ENCODE results near the gene SMIM11. TPM values are rescaled to one million over a fixed set of nuclear protein-coding genes. Genes with fewer than 3 reads are reported as not detected.
A peak's percentile ranks its signal among the peaks of the same experiment; 100 is the strongest.

SMIM11 gene
- total and polyA plus RNA-seq, 3 experiments from 2014 or later = 3.4 to 20.0 (median 9.2) TPM

GRCh38 chr21:34358866-34359265, 16.4 kb upstream of the SMIM11 start:
- Histone ChIP-seq H3K4me3 (ENCODE audit: low read length) (no peak overlapping the region), H3K27ac (ENCODE audit: low read depth, low read length) (no peak overlapping the region), H3K9me3 (ENCODE audit: low read length) (no peaks in the 10 kb centered on the region), H3K4me1 (ENCODE audit: insufficient read depth, low read length) (no peaks in the 10 kb centered on the region), H3K36me3 (ENCODE audit: insufficient read depth, low read length) (no peaks in the 10 kb centered on the region), H3K27me3 (ENCODE audit: insufficient read depth, low read length, poor library complexity, severe bottlenecking) (peaks cover 4% of the 10 kb centered on the region)
- no peak overlapping the region for H3K4me3 Mint-ChIP-seq
- H3K27me3 Mint-ChIP-seq = peaks cover 30 to 47% of the 10 kb centered on the region in 2 donors
- no peak for DNase-seq
- no peak overlapping the region for H3K27ac Mint-ChIP-seq
- no peaks in the 10 kb centered on the region for H3K36me3 Mint-ChIP-seq
- peaks cover 0 to 4% (median 0%) of the 10 kb centered on the region in 5 donors for H3K9me3 Mint-ChIP-seq
- peaks cover 3 to 7% (median 5%) of the 10 kb centered on the region in 3 donors for H3K4me1 Mint-ChIP-seq
- ChIA-PET POLR2A (no interaction called here), CTCF (interaction anchor here (1.7 kb wide), 1 partner anchor 11 kb away, joined by 6 read pairs; no protein-coding TSS in a partner anchor)

GRCh38 chr21:34360488-34361241, 14.6 kb upstream of the SMIM11 start:
- POLR2A ChIA-PET = no interaction called here
- H3K27me3 Mint-ChIP-seq = peaks cover 18 to 36% of the 10 kb centered on the region in 2 donors
- no peak overlapping the region for H3K27ac ChIP-seq (ENCODE audit: low read depth, low read length)
- H3K9me3 Mint-ChIP-seq = peaks cover 0 to 4% (median 0%) of the 10 kb centered on the region in 5 donors
- H3K4me3 Mint-ChIP-seq = peak overlapping the region in 1 of 7 donors; percentile 15
- peak overlapping the region in 1 of 8 donors; percentile 36 for H3K27ac Mint-ChIP-seq
- peaks cover 3 to 7% (median 5%) of the 10 kb centered on the region in 3 donors for H3K4me1 Mint-ChIP-seq
- no peaks in the 10 kb centered on the region for H3K4me1 ChIP-seq (ENCODE audit: insufficient read depth, low read length)
- no peak for DNase-seq
- H3K9me3 ChIP-seq (ENCODE audit: low read length) = no peaks in the 10 kb centered on the region
- H3K27me3 ChIP-seq (ENCODE audit: insufficient read depth, low read length, poor library complexity, severe bottlenecking) = peaks cover 4% of the 10 kb centered on the region
- no peaks in the 10 kb centered on the region for H3K36me3 Mint-ChIP-seq
- H3K4me3 ChIP-seq (ENCODE audit: low read length) = no peak overlapping the region
- H3K36me3 ChIP-seq (ENCODE audit: insufficient read depth, low read length) = no peaks in the 10 kb centered on the region
- CTCF ChIA-PET = interaction anchor here (0.8 to 2.0 kb wide), 5 partner anchors 13 to 437 kb away, joined by 3 to 10 read pairs (median 5); no protein-coding TSS in a partner anchor

GRCh38 chr21:34362136-34362444, 13.2 kb upstream of the SMIM11 start:
- H3K27me3 ChIP-seq (ENCODE audit: insufficient read depth, low read length, poor library complexity, severe bottlenecking) = peaks cover 4% of the 10 kb centered on the region
- H3K27ac ChIP-seq (ENCODE audit: low read depth, low read length) = no peak overlapping the region
- Mint-ChIP-seq H3K9me3 (peaks cover 0 to 4% (median 0%) of the 10 kb centered on the region in 5 donors), H3K36me3 (no peaks in the 10 kb centered on the region), H3K27me3 (peaks cover 12 to 26% of the 10 kb centered on the region in 2 donors), H3K4me3 (no peak overlapping the region), H3K27ac (no peak overlapping the region), H3K4me1 (peaks cover 3 to 7% (median 5%) of the 10 kb centered on the region in 3 donors)
- CTCF ChIA-PET = interaction anchor here (0.6 to 1.3 kb wide), 11 partner anchors 9 to 454 kb away, joined by 3 to 11 read pairs (median 3); partner anchors contain the start of gene RCAN1
- H3K4me3 ChIP-seq (ENCODE audit: low read length) = no peak overlapping the region
- POLR2A ChIA-PET = no interaction called here
- no peaks in the 10 kb centered on the region for H3K4me1 ChIP-seq (ENCODE audit: insufficient read depth, low read length)
- no peaks in the 10 kb centered on the region for H3K9me3 ChIP-seq (ENCODE audit: low read length)
- no peak for DNase-seq
- no peaks in the 10 kb centered on the region for H3K36me3 ChIP-seq (ENCODE audit: insufficient read depth, low read length)

GRCh38 chr21:34362670-34363069, 12.6 kb upstream of the SMIM11 start:
- no peaks in the 10 kb centered on the region for H3K36me3 Mint-ChIP-seq
- CTCF ChIA-PET = interaction anchor here (0.6 to 1.3 kb wide), 12 partner anchors 8 to 454 kb away, joined by 3 to 11 read pairs (median 3); partner anchors contain the start of gene RCAN1
- POLR2A ChIA-PET = no interaction called here

GRCh38 chr21:34363733-34364132, 11.6 kb upstream of the SMIM11 start, which contains the start of gene KCNE2:
KCNE2 (plus strand) TSS chr21:34364006; CDS start chr21:34370479, 6,473 bp downstream.
- Mint-ChIP-seq H3K27me3 (peaks cover 11 to 19% of the 10 kb centered on the region in 2 donors), H3K36me3 (no peaks in the 10 kb centered on the region), H3K4me1 (peaks cover 3 to 7% (median 5%) of the 10 kb centered on the region in 3 donors), H3K4me3 (no peak within 1 kb of the TSS), H3K9me3 (peaks cover 0 to 3% (median 0%) of the 10 kb centered on the region in 5 donors), H3K27ac (no peak within 1 kb of the TSS)
- Histone ChIP-seq H3K27ac (ENCODE audit: low read depth, low read length) (no peak within 1 kb of the TSS), H3K9me3 (ENCODE audit: low read length) (no peaks in the 10 kb centered on the region), H3K4me3 (ENCODE audit: low read length) (no peak within 1 kb of the TSS), H3K4me1 (ENCODE audit: insufficient read depth, low read length) (no peaks in the 10 kb centered on the region), H3K27me3 (ENCODE audit: insufficient read depth, low read length, poor library complexity, severe bottlenecking) (peaks cover 4% of the 10 kb centered on the region), H3K36me3 (ENCODE audit: insufficient read depth, low read length) (no peaks in the 10 kb centered on the region)
- DNase-seq = no peak
- POLR2A ChIA-PET = no interaction called here
- CTCF ChIA-PET = no interaction called here

More at GRCh38 chr21:34362670-34363069, 12.6 kb upstream of the SMIM11 start:
- H3K9me3 ChIP-seq (ENCODE audit: low read length) = no peaks in the 10 kb centered on the region
- Mint-ChIP-seq H3K27me3 (peaks cover 12 to 21% of the 10 kb centered on the region in 2 donors), H3K27ac (no peak overlapping the region), H3K9me3 (peaks cover 0 to 4% (median 0%) of the 10 kb centered on the region in 5 donors), H3K4me1 (peaks cover 3 to 7% (median 5%) of the 10 kb centered on the region in 3 donors), H3K4me3 (no peak overlapping the region)
- H3K36me3 ChIP-seq (ENCODE audit: insufficient read depth, low read length) = no peaks in the 10 kb centered on the region
- H3K4me3 ChIP-seq (ENCODE audit: low read length) = no peak overlapping the region
- no peak for DNase-seq
- no peak overlapping the region for H3K27ac ChIP-seq (ENCODE audit: low read depth, low read length)
- no peaks in the 10 kb centered on the region for H3K4me1 ChIP-seq (ENCODE audit: insufficient read depth, low read length)
- H3K27me3 ChIP-seq (ENCODE audit: insufficient read depth, low read length, poor library complexity, severe bottlenecking) = peaks cover 4% of the 10 kb centered on the region

- H3K4me3 Mint-ChIP-seq = no peak overlapping the region
- Histone ChIP-seq H3K36me3 (ENCODE audit: insufficient read depth, low read length) (no peaks in the 10 kb centered on the region), H3K27ac (ENCODE audit: low read depth, low read length) (no peak overlapping the region), H3K9me3 (ENCODE audit: low read length) (no peaks in the 10 kb centered on the region), H3K4me3 (ENCODE audit: low read length) (no peak overlapping the region), H3K27me3 (ENCODE audit: insufficient read depth, low read length, poor library complexity, severe bottlenecking) (peaks cover 4% of the 10 kb centered on the region), H3K4me1 (ENCODE audit: insufficient read depth, low read length) (no peaks in the 10 kb centered on the region)
- ChIA-PET CTCF (no interaction called here), POLR2A (no interaction called here)
- no peak for DNase-seq
- H3K27me3 Mint-ChIP-seq = peaks cover 15 to 21% of the 10 kb centered on the region in 2 donors
- H3K9me3 Mint-ChIP-seq = no peaks in the 10 kb centered on the region
- H3K27ac Mint-ChIP-seq = no peak overlapping the region
- H3K36me3 Mint-ChIP-seq = no peaks in the 10 kb centered on the region
- peaks cover 3 to 7% (median 5%) of the 10 kb centered on the region in 3 donors for H3K4me1 Mint-ChIP-seq
Observed at GRCh38 chr21:34364921-34365320, 10.4 kb upstream of the SMIM11 start.

GRCh38 chr21:34365809-34366208, 9.5 kb upstream of the SMIM11 start:
- POLR2A ChIA-PET = no interaction called here

GRCh38 chr21:34367320-34367935, 7.9 kb upstream of the SMIM11 start:
- H3K9me3 ChIP-seq (ENCODE audit: low read length) = no peaks in the 10 kb centered on the region
- Mint-ChIP-seq H3K36me3 (no peaks in the 10 kb centered on the region), H3K4me3 (no peak overlapping the region), H3K9me3 (no peaks in the 10 kb centered on the region), H3K27ac (no peak overlapping the region), H3K4me1 (no peaks in the 10 kb centered on the region), H3K27me3 (peaks cover 15 to 21% of the 10 kb centered on the region in 2 donors)
- no peak overlapping the region for H3K27ac ChIP-seq (ENCODE audit: low read depth, low read length)
- H3K27me3 ChIP-seq (ENCODE audit: insufficient read depth, low read length, poor library complexity, severe bottlenecking) = no peaks in the 10 kb centered on the region
- H3K4me1 ChIP-seq (ENCODE audit: insufficient read depth, low read length) = no peaks in the 10 kb centered on the region
- DNase-seq = peak in 3 of 5 donors; percentile 11 to 55 (median 30)
- POLR2A ChIA-PET = no interaction called here
- no peaks in the 10 kb centered on the region for H3K36me3 ChIP-seq (ENCODE audit: insufficient read depth, low read length)
- no peak overlapping the region for H3K4me3 ChIP-seq (ENCODE audit: low read length)
- CTCF ChIA-PET = interaction anchor here (0.8 to 1.8 kb wide), 9 partner anchors 13 to 453 kb away, joined by 3 to 7 read pairs (median 3); partner anchors contain the start of gene RCAN1

More at GRCh38 chr21:34365809-34366208, 9.5 kb upstream of the SMIM11 start:
- Mint-ChIP-seq H3K9me3 (no peaks in the 10 kb centered on the region), H3K36me3 (no peaks in the 10 kb centered on the region), H3K4me3 (no peak overlapping the region), H3K27me3 (peaks cover 15 to 25% of the 10 kb centered on the region in 2 donors), H3K27ac (no peak overlapping the region), H3K4me1 (peaks cover 3 to 7% (median 5%) of the 10 kb centered on the region in 3 donors)
- no peaks in the 10 kb centered on the region for H3K4me1 ChIP-seq (ENCODE audit: insufficient read depth, low read length)
- no peaks in the 10 kb centered on the region for H3K9me3 ChIP-seq (ENCODE audit: low read length)
- no peak for DNase-seq
- H3K36me3 ChIP-seq (ENCODE audit: insufficient read depth, low read length) = no peaks in the 10 kb centered on the region
- CTCF ChIA-PET = interaction anchor here (1.6 kb wide), 1 partner anchor 442 kb away, joined by 3 read pairs; no protein-coding TSS in a partner anchor
- H3K4me3 ChIP-seq (ENCODE audit: low read length) = no peak overlapping the region
- peaks cover 3% of the 10 kb centered on the region for H3K27me3 ChIP-seq (ENCODE audit: insufficient read depth, low read length, poor library complexity, severe bottlenecking)
- no peak overlapping the region for H3K27ac ChIP-seq (ENCODE audit: low read depth, low read length)
